ENCODE measurements around the gene GPR3. TPM values are rescaled to one million over a fixed set of nuclear protein-coding genes. Genes with fewer than 3 reads are reported as not detected.
A peak's percentile ranks its signal among the peaks of the same experiment; 100 is the strongest.

The GPR3 gene
- total and polyA plus RNA-seq, 2 of the 13 experiments (the other 11 are each of a cell fraction or from before 2014, with no cell fraction given) = 1.00 to 2.6 TPM

GRCh38 chr1:27357281-27358037 is 35.0 kb upstream of the GPR3 start (continued):
- TF ChIP-seq GABPB1 (CRISPR knock-in tag; IDR thresholded peaks at IDR 0.05) (peak; percentile 34; the same call in 1 of the 2 replicates), IRF1 (CRISPR knock-in tag; IDR thresholded peaks at IDR 0.05; ENCODE audit: low read depth) (peak; percentile 61; the same call in 1 of the 2 replicates), FOXP4 (CRISPR knock-in tag; IDR thresholded peaks at IDR 0.05) (0 out of 2 replicates have a peak, but pooled peaks have one; percentile 17), PAX8 (CRISPR knock-in tag; IDR thresholded peaks at IDR 0.05; ENCODE audit: borderline replicate concordance) (no peak), BCLAF1 (IDR thresholded peaks at IDR 0.05) (no peak), TCF7 (IDR thresholded peaks at IDR 0.05; ENCODE audit: low read depth) (no peak), SPEN (CRISPR knock-in tag; IDR thresholded peaks at IDR 0.05; ENCODE audit: low read depth) (no peak), ZNF281 (CRISPR knock-in tag; IDR thresholded peaks at IDR 0.05; ENCODE audit: borderline replicate concordance) (no peak), PCBP1 (IDR thresholded peaks at IDR 0.05; ENCODE audit: borderline replicate concordance, low read depth, low read length) (no peak), ZNF841 (CRISPR knock-in tag; IDR thresholded peaks at IDR 0.05; ENCODE audit: borderline replicate concordance) (no peak), GATAD1 (CRISPR knock-in tag; IDR thresholded peaks at IDR 0.05) (no peak), REL (CRISPR knock-in tag; conservative IDR thresholded peaks at IDR 0.05) (no peak), FOXO1 (CRISPR knock-in tag; IDR thresholded peaks at IDR 0.05) (0 out of 2 replicates have a peak, but pooled peaks have one; percentile 17), NR2C2 (CRISPR knock-in tag; IDR thresholded peaks at IDR 0.05; ENCODE audit: borderline replicate concordance) (no peak), NFKBIZ (CRISPR knock-in tag; IDR thresholded peaks at IDR 0.05) (no peak), ZFP36L2 (CRISPR knock-in tag; IDR thresholded peaks at IDR 0.05) (no peak), ZNF543 (CRISPR knock-in tag; IDR thresholded peaks at IDR 0.05) (no peak), ZNF432 (CRISPR knock-in tag; IDR thresholded peaks at IDR 0.05; ENCODE audit: borderline replicate concordance) (no peak), ZMYM4 (CRISPR knock-in tag; IDR thresholded peaks at IDR 0.05) (0 out of 2 replicates have a peak, but pooled peaks have one; percentile 11), PAWR (CRISPR knock-in tag; IDR thresholded peaks at IDR 0.05; ENCODE audit: borderline replicate concordance) (no peak), MXD3 (CRISPR knock-in tag; IDR thresholded peaks at IDR 0.05) (0 out of 2 replicates have a peak, but pooled peaks have one; percentile 40)
